Renal pelvis (tissue), 4 donors: Measurements from ENCODE around the gene ZFYVE28. TPM values are rescaled to one million over a fixed set of nuclear protein-coding genes. Genes with fewer than 3 reads are reported as not detected.
"Not testable (repeated sequence)": the region's sequence is repeated elsewhere in the genome, so short reads cannot be mapped to it uniquely, and the experiment has no call there.

Source experiments
- DNase-seq: peaks from one replicate; pipeline ENCODE4 v3.0.0-alpha.2; 2013
- polyA plus RNA-seq, 3 donors: library from polyadenylated mRNA; unstranded; fragments of 120-200 nt; gene quantifications; one replicate each; pipeline ENCODE4 v1.2.1, GENCODE V29; 2013; ENCODE audit not compliant: insufficient read length in 3 of 3

The ZFYVE28 gene
- polyA plus RNA-seq, 3 donors, result 1.7 to 3.7 (median 3.2) TPM

GRCh38 chr4:2249526-2250356 is 168.7 kb downstream of the ZFYVE28 start:
- DNase-seq, result no peak

DNA sequence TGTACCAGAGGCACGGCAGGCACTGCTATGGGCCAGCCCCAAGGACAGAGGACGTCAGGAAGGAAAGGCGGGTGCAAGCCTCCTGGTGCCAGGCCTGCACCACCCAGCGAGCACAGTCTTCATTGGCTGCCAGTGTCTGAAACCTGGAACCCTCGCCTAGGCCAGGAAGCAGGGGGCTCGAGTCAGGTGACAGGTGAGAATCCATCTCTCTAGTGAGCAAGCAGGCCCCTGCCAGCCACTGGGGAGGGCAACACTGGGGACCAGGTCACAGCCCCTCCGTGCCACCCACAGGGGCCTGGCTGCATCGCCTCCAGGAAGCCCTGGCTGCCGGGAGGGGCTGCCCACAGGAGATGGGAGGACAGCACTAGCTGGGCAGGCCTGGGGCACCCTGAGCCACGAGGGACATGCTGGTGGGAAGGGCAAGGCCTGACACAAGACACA is 169.6 kb downstream of the ZFYVE28 start:
- DNase-seq, result no peak

- no peak for DNase-seq
Observed at GRCh38 chr4:2248044-2248780, 170.2 kb downstream of the ZFYVE28 start.

DNA sequence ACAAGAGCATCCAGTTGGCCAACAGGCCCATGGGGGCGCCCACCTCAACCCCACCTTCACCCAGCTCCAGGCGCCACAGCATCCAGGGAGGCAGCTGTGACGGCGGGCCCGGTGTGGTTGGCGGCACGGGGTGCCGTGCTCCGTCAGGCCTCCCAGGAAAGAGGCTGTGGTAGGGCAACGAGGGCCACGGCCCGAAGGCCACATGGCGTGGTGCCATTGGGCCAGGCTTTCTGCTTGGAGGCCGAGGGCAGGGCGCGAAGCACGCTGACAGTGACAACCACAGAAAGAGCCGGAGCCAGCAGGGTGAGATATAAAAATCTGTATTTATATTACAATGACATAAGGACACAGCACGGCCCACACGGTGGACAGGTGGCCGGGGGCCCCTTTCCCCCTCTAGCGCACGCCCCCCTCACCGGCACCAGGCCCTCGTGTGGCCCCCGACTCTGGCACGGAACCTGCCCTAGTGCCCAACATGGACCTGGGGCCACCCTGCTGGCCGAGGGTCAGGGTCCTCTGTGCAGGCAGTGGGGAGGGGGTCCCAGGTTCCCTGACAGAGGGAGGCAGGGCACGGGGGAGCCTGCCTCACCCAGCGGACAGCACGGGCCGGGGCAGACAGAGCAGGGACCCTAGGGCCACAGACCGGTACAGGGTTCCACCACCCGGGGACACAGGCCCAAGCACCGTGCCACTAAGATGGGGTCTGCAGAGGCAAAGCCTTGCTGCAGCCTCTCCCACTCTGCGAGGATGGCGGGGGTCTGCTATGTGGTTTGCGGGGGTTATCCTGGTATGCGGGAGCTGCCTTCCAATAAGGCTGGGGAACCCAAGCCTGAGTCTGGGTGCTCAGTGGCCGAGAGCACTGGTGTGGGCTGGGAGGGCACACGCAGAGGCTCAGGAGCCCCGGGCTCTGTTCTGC is 171.1 kb downstream of the ZFYVE28 start:
- no peak for DNase-seq

DNA sequence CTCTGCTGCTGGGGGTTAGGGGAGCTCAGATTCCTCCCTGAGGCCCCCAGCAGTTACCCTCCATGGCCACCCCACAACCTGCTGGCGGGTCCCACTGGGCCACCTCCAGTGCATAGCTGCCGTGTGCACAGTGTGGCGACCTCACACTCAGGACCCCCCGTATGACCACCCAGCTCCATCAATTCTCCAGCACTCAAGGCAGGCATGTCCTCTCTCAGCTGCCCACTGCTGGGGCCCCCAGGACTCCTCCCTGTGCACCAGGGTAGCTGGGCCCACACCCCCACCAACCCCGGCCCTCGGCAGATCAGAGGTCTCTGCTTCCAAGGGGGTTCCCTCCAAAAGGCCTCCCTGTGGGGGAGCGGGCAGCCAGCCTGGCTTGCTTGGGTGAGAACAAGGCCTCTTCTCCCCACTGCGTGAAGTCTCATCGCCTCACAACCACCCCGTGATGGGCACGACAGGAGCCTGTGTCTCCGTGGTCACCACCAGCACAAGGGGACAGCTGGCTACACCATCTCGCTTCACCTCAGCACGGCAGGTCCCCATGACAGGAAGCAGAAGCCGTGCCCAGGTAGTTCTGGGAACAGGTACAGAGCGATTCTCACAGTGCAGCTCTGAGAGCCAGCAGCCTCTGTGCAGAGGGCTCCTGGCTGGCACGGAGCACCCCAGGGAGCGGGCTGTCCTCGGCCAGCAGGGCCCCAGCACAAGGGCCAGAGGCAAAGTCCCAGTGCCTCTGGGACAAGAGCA is 171.9 kb downstream of the ZFYVE28 start:
- no peak for DNase-seq

- DNase-seq, result no peak
Observed at GRCh38 chr4:2245787-2246275, 172.6 kb downstream of the ZFYVE28 start.

- DNase-seq, result no peak
Observed at GRCh38 chr4:2245057-2245786, 173.2 kb downstream of the ZFYVE28 start.

- DNase-seq, result peak; percentile 27
Observed at GRCh38 chr4:2243681-2244380, 174.6 kb downstream of the ZFYVE28 start.

DNA sequence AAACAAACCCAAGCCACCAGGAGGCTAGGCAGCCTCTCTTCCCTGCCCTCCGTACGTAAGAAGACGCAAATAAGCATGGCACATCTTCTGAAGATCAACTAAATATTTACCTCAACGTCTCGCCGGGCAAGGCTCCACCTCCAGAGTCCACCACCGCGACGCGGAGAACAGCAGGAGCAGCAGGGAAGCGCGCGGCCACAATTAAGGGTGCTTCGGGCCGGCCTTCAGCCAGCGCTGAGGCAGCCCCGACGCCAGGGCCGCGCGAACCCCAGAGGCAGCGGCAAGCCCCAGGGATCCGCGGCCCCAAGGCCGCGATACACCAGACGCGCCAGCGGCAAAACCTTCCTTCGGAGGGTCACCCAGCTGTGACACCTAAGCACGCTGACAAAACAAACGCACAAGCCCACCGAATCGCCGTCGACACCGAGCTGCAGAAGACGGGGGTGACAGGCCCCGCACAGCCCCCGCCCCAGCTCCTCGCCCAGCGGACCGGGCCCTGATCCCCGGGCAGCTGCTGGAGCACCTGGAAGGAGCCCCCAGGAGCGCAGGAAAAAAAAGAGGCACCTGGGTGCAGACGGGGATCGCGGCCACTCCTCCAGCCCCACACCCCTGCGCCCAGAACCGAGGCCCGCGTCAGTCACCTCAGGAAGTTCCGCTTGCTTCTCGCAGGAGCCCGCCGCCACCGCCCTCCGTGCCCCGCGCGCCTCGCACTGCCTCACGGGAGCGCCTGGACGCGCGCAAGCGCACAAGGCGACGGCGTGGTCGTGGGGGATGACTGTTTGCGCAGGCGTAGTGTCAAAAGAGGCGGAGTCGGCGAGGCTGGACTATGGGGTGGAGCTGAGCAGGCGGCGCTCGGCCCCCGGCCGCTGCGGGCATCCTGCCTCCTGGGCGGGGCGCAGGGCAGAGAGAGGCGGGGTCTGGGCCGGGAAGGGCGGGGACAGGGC is 176.8 kb downstream of the ZFYVE28 start, which contains the start of the genes HAUS3 and POLN:
HAUS3 (minus strand) TSS at position 712 of the 944 bp plus-strand sequence. CDS start 1,175 bp downstream, outside the sequence.
POLN (minus strand) TSS at position 712 of the 944 bp plus-strand sequence. CDS start 12,890 bp downstream, outside the sequence.
- DNase-seq, result peak; percentile 97

GRCh38 chr4:2241003-2241402 is 177.4 kb downstream of the ZFYVE28 start:
- DNase-seq, result no peak

GRCh38 chr4:2236944-2237666 is 181.3 kb downstream of the ZFYVE28 start:
- DNase-seq, result no peak

- no peak for DNase-seq
Observed at GRCh38 chr4:2231082-2231481, 187.4 kb downstream of the ZFYVE28 start.

DNA sequence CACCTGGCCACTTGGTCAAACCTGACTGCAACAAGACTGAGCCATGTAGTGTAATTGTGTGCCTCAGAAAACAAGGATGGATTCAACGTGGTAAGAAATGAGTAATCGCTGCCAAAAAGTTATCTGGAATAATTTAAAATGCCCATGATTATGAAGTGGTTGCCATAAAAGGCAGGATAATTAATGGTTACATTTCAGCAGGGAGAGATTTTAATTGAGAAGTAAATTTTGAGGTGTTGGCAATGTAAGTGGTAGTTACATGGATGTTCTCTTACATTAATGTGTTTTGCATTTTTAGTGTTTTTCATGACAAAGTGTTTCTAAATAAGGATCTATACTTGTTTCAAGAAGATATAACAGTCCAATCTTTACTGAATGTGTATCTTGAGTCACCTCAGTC is 192.2 kb downstream of the ZFYVE28 start:
- DNase-seq, result no peak

GRCh38 chr4:2222838-2223237 is 195.6 kb downstream of the ZFYVE28 start:
- DNase-seq, result peak; percentile 30

GRCh38 chr4:2221378-2221777 is 197.1 kb downstream of the ZFYVE28 start:
- not testable (repeated sequence) for DNase-seq

DNA sequence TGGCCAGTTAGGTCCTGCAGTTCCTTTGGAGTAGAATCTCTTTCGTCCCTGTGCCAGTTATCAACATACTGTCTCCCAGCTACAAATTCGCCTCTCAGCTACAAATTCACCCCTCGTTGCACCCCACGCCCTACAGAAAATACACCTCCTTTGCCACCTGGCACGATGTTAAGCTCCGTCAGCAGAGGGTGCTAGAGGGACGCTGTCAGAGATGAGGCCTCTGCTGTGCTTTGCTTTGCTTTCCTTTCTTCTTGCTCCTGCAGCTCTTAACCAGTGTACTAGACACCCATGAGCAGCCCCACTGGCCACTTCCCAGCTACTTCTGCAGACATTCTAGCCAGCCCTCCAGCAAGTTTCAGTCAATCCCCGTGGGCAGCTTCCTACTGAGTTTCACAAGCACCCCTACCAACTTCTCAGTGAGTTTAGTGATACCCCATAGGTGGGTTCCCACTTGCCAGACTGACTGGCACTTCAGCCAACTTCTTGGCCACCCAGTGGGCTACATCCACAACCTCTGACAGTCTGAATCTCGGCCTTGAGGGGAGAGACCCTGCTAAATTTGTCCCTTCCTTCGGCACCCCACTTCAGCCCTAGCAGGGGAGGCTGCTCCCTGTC is 198.3 kb downstream of the ZFYVE28 start:
- DNase-seq, result peak; percentile 62
